ENCODE data around the gene LCN6.

LCN6 gene

DNA sequence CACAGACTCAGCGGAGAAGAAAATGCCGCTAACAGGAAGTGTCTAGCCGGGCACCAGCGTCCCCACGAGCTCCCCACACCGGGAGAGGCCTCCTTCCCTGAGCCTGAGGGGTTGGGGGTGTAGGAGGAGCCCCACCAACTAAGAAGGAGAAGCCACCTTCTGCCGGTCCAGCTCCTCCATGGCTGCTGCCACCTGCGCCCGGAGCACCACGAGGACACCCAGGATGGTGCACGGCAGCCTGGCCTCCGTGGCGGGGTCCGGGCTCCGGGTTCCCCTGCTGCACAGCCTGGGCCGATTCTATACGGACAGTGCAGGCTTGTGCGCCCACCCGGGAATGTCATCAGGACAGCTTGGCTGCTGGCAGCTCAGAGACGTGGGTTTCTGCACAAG lies 9.4 kb upstream of the LCN6 start:
- Histone ChIP-seq H4K91ac (ENCODE audit: low read depth, low read length) (no peak overlapping the region), H3K36me3 (ENCODE audit: control insufficient read depth in 1 of 2, insufficient read depth in 2 of 2, low read length in 2 of 2) (no peaks in the 10 kb centered on the region), H2AFZ (ENCODE audit: insufficient read depth, low read length, poor library complexity) (no peak overlapping the region), H3K23ac (ENCODE audit: low read length) (no peak overlapping the region), H3K4ac (ENCODE audit: low read depth, low read length) (no peak overlapping the region), H3K9me3 (ENCODE audit: insufficient read depth, low read depth, low read length) (peaks cover 11% of the 10 kb centered on the region), H2BK120ac (ENCODE audit: insufficient read depth, low read length, poor library complexity) (no peak overlapping the region), H2BK5ac (ENCODE audit: low read depth, low read length, poor library complexity) (no peak overlapping the region), H3K4me2 (ENCODE audit: low read length) (no peak overlapping the region), H3K79me2 (ENCODE audit: control insufficient read depth, insufficient read depth, low read length, poor library complexity) (no peaks in the 10 kb centered on the region), H3K9ac (ENCODE audit: low read length) (no peak overlapping the region), H3K18ac (ENCODE audit: low read length) (no peak overlapping the region), H3K4me3 (ENCODE audit: low read depth, low read length) (no peak overlapping the region), H3K27ac (ENCODE audit: low read depth, low read length) (no peak overlapping the region), H2AK5ac (ENCODE audit: low read length) (no peak overlapping the region), H3K14ac (ENCODE audit: low read length) (no peak overlapping the region), H3K27me3 (ENCODE audit: insufficient read depth, low read length) (no peaks in the 10 kb centered on the region), H4K12ac (ENCODE audit: low read depth, low read length) (no peak overlapping the region), H4K8ac (ENCODE audit: low read depth, low read length) (no peak overlapping the region), H3K79me1 (ENCODE audit: low read length) (peaks cover 4% of the 10 kb centered on the region), H3K4me1 (ENCODE audit: control insufficient read depth in 1 of 2, insufficient read depth in 2 of 2, low read length in 2 of 2) (peaks cover 4 to 8% of the 10 kb centered on the region in 2 experiments), H2BK12ac (ENCODE audit: low read length) (no peak overlapping the region)
- WGBS (ENCODE audit: extremely low coverage, insufficient coverage, insufficient read length), result no CpG with 5 or more reads among the region's 20 CpGs
- no peak for DNase-seq

- DNase-seq, result no peak
- Histone ChIP-seq H3K27me3 (ENCODE audit: insufficient read depth, low read length) (no peaks in the 10 kb centered on the region), H3K79me1 (ENCODE audit: low read length) (peaks cover 2% of the 10 kb centered on the region), H2BK12ac (ENCODE audit: low read length) (no peak overlapping the region), H3K18ac (ENCODE audit: low read length) (no peak overlapping the region), H4K12ac (ENCODE audit: low read depth, low read length) (no peak overlapping the region), H3K36me3 (ENCODE audit: control insufficient read depth in 1 of 2, insufficient read depth in 2 of 2, low read length in 2 of 2) (no peaks in the 10 kb centered on the region), H3K4me3 (ENCODE audit: low read depth, low read length) (no peak overlapping the region), H2BK5ac (ENCODE audit: low read depth, low read length, poor library complexity) (no peak overlapping the region), H3K9ac (ENCODE audit: low read length) (no peak overlapping the region), H2BK120ac (ENCODE audit: insufficient read depth, low read length, poor library complexity) (no peak overlapping the region), H3K79me2 (ENCODE audit: control insufficient read depth, insufficient read depth, low read length, poor library complexity) (no peaks in the 10 kb centered on the region), H2AK5ac (ENCODE audit: low read length) (no peak overlapping the region), H3K14ac (ENCODE audit: low read length) (no peak overlapping the region), H3K27ac (ENCODE audit: low read depth, low read length) (no peak overlapping the region), H3K4me1 (ENCODE audit: control insufficient read depth in 1 of 2, insufficient read depth in 2 of 2, low read length in 2 of 2) (peaks cover 3 to 6% of the 10 kb centered on the region in 2 experiments), H4K8ac (ENCODE audit: low read depth, low read length) (no peak overlapping the region), H3K4ac (ENCODE audit: low read depth, low read length) (no peak overlapping the region), H2AFZ (ENCODE audit: insufficient read depth, low read length, poor library complexity) (no peak overlapping the region), H3K4me2 (ENCODE audit: low read length) (no peak overlapping the region), H3K23ac (ENCODE audit: low read length) (no peak overlapping the region), H3K9me3 (ENCODE audit: insufficient read depth, low read depth, low read length) (peaks cover 11% of the 10 kb centered on the region), H4K91ac (ENCODE audit: low read depth, low read length) (no peak overlapping the region)
- no CpG with 5 or more reads among the region's 20 CpGs for WGBS (ENCODE audit: extremely low coverage, insufficient coverage, insufficient read length)
Measured at GRCh38 chr9:136757328-136757727, 9.0 kb upstream of the LCN6 start.

- H4K12ac ChIP-seq (ENCODE audit: low read depth, low read length), result no peak overlapping the region
- H3K9me3 ChIP-seq (ENCODE audit: insufficient read depth, low read depth, low read length), result peaks cover 11% of the 10 kb centered on the region
- no peak overlapping the region for H4K8ac ChIP-seq (ENCODE audit: low read depth, low read length)
- no peaks in the 10 kb centered on the region for H3K79me2 ChIP-seq (ENCODE audit: control insufficient read depth, insufficient read depth, low read length, poor library complexity)
- WGBS (ENCODE audit: extremely low coverage, insufficient coverage, insufficient read length), result no CpG with 5 or more reads among the region's 18 CpGs
- no peak overlapping the region for H3K27ac ChIP-seq (ENCODE audit: low read depth, low read length)
- H3K23ac ChIP-seq (ENCODE audit: low read length), result no peak overlapping the region
- no peaks in the 10 kb centered on the region for H3K27me3 ChIP-seq (ENCODE audit: insufficient read depth, low read length)
- no peak overlapping the region for H3K4me3 ChIP-seq (ENCODE audit: low read depth, low read length)
- DNase-seq, result no peak
- H3K4ac ChIP-seq (ENCODE audit: low read depth, low read length), result no peak overlapping the region
- no peak overlapping the region for H3K9ac ChIP-seq (ENCODE audit: low read length)
- no peak overlapping the region for H2BK120ac ChIP-seq (ENCODE audit: insufficient read depth, low read length, poor library complexity)
- H2AK5ac ChIP-seq (ENCODE audit: low read length), result no peak overlapping the region
- H3K4me1 ChIP-seq (ENCODE audit: control insufficient read depth in 1 of 2, insufficient read depth in 2 of 2, low read length in 2 of 2), result peaks cover 0 to 4% of the 10 kb centered on the region in 2 experiments
- H2BK12ac ChIP-seq (ENCODE audit: low read length), result no peak overlapping the region
- no peaks in the 10 kb centered on the region for H3K36me3 ChIP-seq (ENCODE audit: control insufficient read depth in 1 of 2, insufficient read depth in 2 of 2, low read length in 2 of 2)
- H2AFZ ChIP-seq (ENCODE audit: insufficient read depth, low read length, poor library complexity), result no peak overlapping the region
- no peak overlapping the region for H4K91ac ChIP-seq (ENCODE audit: low read depth, low read length)
- no peak overlapping the region for H3K18ac ChIP-seq (ENCODE audit: low read length)
- H3K79me1 ChIP-seq (ENCODE audit: low read length), result no peaks in the 10 kb centered on the region
- H2BK5ac ChIP-seq (ENCODE audit: low read depth, low read length, poor library complexity), result no peak overlapping the region
- H3K4me2 ChIP-seq (ENCODE audit: low read length), result no peak overlapping the region
- no peak overlapping the region for H3K14ac ChIP-seq (ENCODE audit: low read length)
Measured at GRCh38 chr9:136756836-136757235, 8.5 kb upstream of the LCN6 start.

GRCh38 chr9:136756134-136756438 lies 7.8 kb upstream of the LCN6 start:
- no peaks in the 10 kb centered on the region for H3K79me1 ChIP-seq (ENCODE audit: low read length)
- no CpG with 5 or more reads among the region's 4 CpGs for WGBS (ENCODE audit: extremely low coverage, insufficient coverage, insufficient read length)
- peak overlapping the region; percentile 50 for H3K4me3 ChIP-seq (ENCODE audit: low read depth, low read length)
- H3K9me3 ChIP-seq (ENCODE audit: insufficient read depth, low read depth, low read length), result peaks cover 11% of the 10 kb centered on the region
- H3K27ac ChIP-seq (ENCODE audit: low read depth, low read length), result no peak overlapping the region
- H3K4me1 ChIP-seq (ENCODE audit: control insufficient read depth in 1 of 2, insufficient read depth in 2 of 2, low read length in 2 of 2), result no peaks in the 10 kb centered on the region
- no peak overlapping the region for H3K9ac ChIP-seq (ENCODE audit: low read length)
- H3K4me2 ChIP-seq (ENCODE audit: low read length), result no peak overlapping the region
- H2AK5ac ChIP-seq (ENCODE audit: low read length), result no peak overlapping the region
- no peak for DNase-seq
- H3K18ac ChIP-seq (ENCODE audit: low read length), result no peak overlapping the region
- no peak overlapping the region for H2AFZ ChIP-seq (ENCODE audit: insufficient read depth, low read length, poor library complexity)
- no peak overlapping the region for H4K12ac ChIP-seq (ENCODE audit: low read depth, low read length)
- no peaks in the 10 kb centered on the region for H3K79me2 ChIP-seq (ENCODE audit: control insufficient read depth, insufficient read depth, low read length, poor library complexity)
- no peak overlapping the region for H2BK120ac ChIP-seq (ENCODE audit: insufficient read depth, low read length, poor library complexity)
- no peak overlapping the region for H4K91ac ChIP-seq (ENCODE audit: low read depth, low read length)
- no peak overlapping the region for H4K8ac ChIP-seq (ENCODE audit: low read depth, low read length)
- no peaks in the 10 kb centered on the region for H3K27me3 ChIP-seq (ENCODE audit: insufficient read depth, low read length)
- no peak overlapping the region for H3K23ac ChIP-seq (ENCODE audit: low read length)
- no peaks in the 10 kb centered on the region for H3K36me3 ChIP-seq (ENCODE audit: control insufficient read depth in 1 of 2, insufficient read depth in 2 of 2, low read length in 2 of 2)
- no peak overlapping the region for H3K4ac ChIP-seq (ENCODE audit: low read depth, low read length)
- H2BK5ac ChIP-seq (ENCODE audit: low read depth, low read length, poor library complexity), result no peak overlapping the region
- H2BK12ac ChIP-seq (ENCODE audit: low read length), result no peak overlapping the region
- H3K14ac ChIP-seq (ENCODE audit: low read length), result no peak overlapping the region
